HG03135 (cell line): ENCODE measurements around the gene LZTR1.

Source experiments
- ATAC-seq: cut with Tn5 transposase; IDR thresholded peaks from one replicate; pipeline ENCODE4 v1.9.1; 2021; ENCODE audit warnings: mild to moderate bottlenecking, moderate library complexity; ENCODE audit not compliant: unreplicated experiment

LZTR1 gene

GRCh38 chr22:20949698-20950183 lies 32.4 kb upstream of the LZTR1 start:
- ATAC-seq: no peak

GRCh38 chr22:20951151-20951931 lies 30.8 kb upstream of the LZTR1 start:
- no peak for ATAC-seq

GRCh38 chr22:20951932-20952380 lies 30.1 kb upstream of the LZTR1 start:
- ATAC-seq: no peak

GRCh38 chr22:20952544-20953341 lies 29.4 kb upstream of the LZTR1 start:
- no peak for ATAC-seq

- no peak for ATAC-seq
These were observed 28.8 kb upstream of the LZTR1 start for GRCh38 chr22:20953342-20953608.

GRCh38 chr22:20953668-20954500 lies 28.2 kb upstream of the LZTR1 start:
- ATAC-seq: no peak

GRCh38 chr22:20955548-20955947 lies 26.5 kb upstream of the LZTR1 start:
- no peak for ATAC-seq

- ATAC-seq: no peak
These were observed 25.6 kb upstream of the LZTR1 start for GRCh38 chr22:20956258-20957101.

GRCh38 chr22:20957102-20957682 lies 24.9 kb upstream of the LZTR1 start:
- ATAC-seq: no peak

- ATAC-seq: no peak
These were observed 24.2 kb upstream of the LZTR1 start for GRCh38 chr22:20957683-20958431.

- no peak for ATAC-seq
These were observed 22.3 kb upstream of the LZTR1 start for GRCh38 chr22:20959578-20960461.

- no peak for ATAC-seq
These were observed 21.5 kb upstream of the LZTR1 start for GRCh38 chr22:20960609-20961008.

GRCh38 chr22:20962491-20962945 lies 19.6 kb upstream of the LZTR1 start:
- ATAC-seq: no peak

- no peak for ATAC-seq
These were observed 18.7 kb upstream of the LZTR1 start for GRCh38 chr22:20963201-20964052.

- no peak for ATAC-seq
These were observed 17.9 kb upstream of the LZTR1 start for GRCh38 chr22:20964090-20964798.

GRCh38 chr22:20964799-20965103 lies 17.3 kb upstream of the LZTR1 start:
- ATAC-seq: no peak
